ENCODE measurements around the gene PDSS2.

DNA sequence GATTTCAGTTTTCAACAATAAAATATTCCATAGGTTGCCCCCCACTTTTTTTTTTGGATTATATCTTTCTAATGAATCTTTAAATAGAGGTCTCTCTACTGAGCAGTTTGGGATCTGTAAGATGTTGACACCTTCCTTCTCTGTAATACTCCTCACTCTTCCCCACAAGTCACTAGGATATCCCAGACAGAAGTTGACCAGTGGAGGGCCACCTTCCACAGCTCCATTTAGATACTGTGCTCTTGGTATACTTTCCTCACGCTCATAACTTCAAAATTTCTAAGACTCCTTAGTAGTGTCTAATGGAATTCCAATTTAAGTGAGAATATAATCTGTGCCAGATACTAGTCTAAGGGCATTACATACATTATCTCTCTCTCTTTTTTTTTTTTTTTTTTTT lies 185.1 kb downstream of the PDSS2 start:
- TF ChIP-seq, protein P1, sequence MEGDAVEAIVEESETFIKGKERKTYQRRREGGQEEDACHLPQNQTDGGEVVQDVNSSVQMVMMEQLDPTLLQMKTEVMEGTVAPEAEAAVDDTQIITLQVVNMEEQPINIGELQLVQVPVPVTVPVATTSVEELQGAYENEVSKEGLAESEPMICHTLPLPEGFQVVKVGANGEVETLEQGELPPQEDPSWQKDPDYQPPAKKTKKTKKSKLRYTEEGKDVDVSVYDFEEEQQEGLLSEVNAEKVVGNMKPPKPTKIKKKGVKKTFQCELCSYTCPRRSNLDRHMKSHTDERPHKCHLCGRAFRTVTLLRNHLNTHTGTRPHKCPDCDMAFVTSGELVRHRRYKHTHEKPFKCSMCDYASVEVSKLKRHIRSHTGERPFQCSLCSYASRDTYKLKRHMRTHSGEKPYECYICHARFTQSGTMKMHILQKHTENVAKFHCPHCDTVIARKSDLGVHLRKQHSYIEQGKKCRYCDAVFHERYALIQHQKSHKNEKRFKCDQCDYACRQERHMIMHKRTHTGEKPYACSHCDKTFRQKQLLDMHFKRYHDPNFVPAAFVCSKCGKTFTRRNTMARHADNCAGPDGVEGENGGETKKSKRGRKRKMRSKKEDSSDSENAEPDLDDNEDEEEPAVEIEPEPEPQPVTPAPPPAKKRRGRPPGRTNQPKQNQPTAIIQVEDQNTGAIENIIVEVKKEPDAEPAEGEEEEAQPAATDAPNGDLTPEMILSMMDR (IDR thresholded peaks at IDR 0.05; ENCODE audit: borderline replicate concordance, extremely low read depth, low read length, poor library complexity, severe bottlenecking): no peak
- no peak for TF ChIP-seq EZH2 (IDR thresholded peaks at IDR 0.05; ENCODE audit: borderline replicate concordance, low read depth, low read length, severe bottlenecking)
